IMR-90 (cell line): ENCODE data around the gene NDNF. TPM values are rescaled to one million over a fixed set of nuclear protein-coding genes. Genes with fewer than 3 reads are reported as not detected.

Source experiments
- ATAC-seq: fragments of 200-7000 bp; cut with Tn5 transposase; 2 replicates; pipeline ENCODE4 v1.9.1; 2020; ENCODE audit warnings: low read depth, mild to moderate bottlenecking, moderate library complexity
- BruUV-seq: library from RNA; stranded (reverse); fragments of 400-500 nt; replicated peaks from 2 replicates; lab custom pipeline; 2021; lab: Mats Ljungman, UMichigan
- CTCF ChIA-PET: fragments of 300-600 bp; formaldehyde crosslinking; extraction: SDS; loops from one replicate; lab custom pipeline; 2021; ENCODE audit warnings: antibody characterized with exemption; lab: Yijun Ruan, JAX
- POLR2A ChIA-PET: fragments of 300-600 bp; sonication (Branson Sonifier 250); formaldehyde crosslinking; loops from one replicate; lab custom pipeline; 2022; ENCODE audit warnings: antibody characterized with exemption; ENCODE audit not compliant: unreplicated experiment; lab: Charles Lee
- DNase-seq: peaks from one replicate; pipeline ENCODE4 v3.0.0; 2013
- H2AFZ ChIP-seq: replicated peaks from 2 replicates; pipeline ENCODE3; 2013; ENCODE audit warnings: low read length, mild to moderate bottlenecking; ENCODE audit not compliant: poor library complexity
- H2AK5ac ChIP-seq: 2 replicates; pipeline ENCODE4 v1.6.1; 2013; ENCODE audit warnings: low read depth, low read length, inconsistent platforms
- H2AK9ac ChIP-seq: replicated peaks from 2 replicates; pipeline ENCODE3; 2013; ENCODE audit warnings: mild to moderate bottlenecking, low read depth, low read length, moderate library complexity; ENCODE audit not compliant: poor library complexity
- H2BK120ac ChIP-seq: 2 replicates; pipeline ENCODE4 v1.6.1; 2013; ENCODE audit warnings: low read depth, low read length, inconsistent platforms
- H2BK15ac ChIP-seq: 3 replicates; pipeline ENCODE4 v1.6.1; 2013; ENCODE audit warnings: low read depth, low read length, inconsistent platforms
- H2BK20ac ChIP-seq: 2 replicates; pipeline ENCODE4 v1.6.1; 2013; ENCODE audit warnings: low read depth, mild to moderate bottlenecking, inconsistent platforms, low read length, moderate library complexity
- H2BK5ac ChIP-seq: 2 replicates; pipeline ENCODE4 v1.6.1; 2013; ENCODE audit warnings: mild to moderate bottlenecking, low read depth, low read length, inconsistent platforms; ENCODE audit not compliant: poor library complexity, severe bottlenecking
- H3K14ac ChIP-seq: replicated peaks from 2 replicates; pipeline ENCODE4 v1.6.1; 2013; ENCODE audit warnings: low read depth, low read length, inconsistent platforms
- H3K18ac ChIP-seq: 2 replicates; pipeline ENCODE4 v1.6.1; 2013; ENCODE audit warnings: low read depth, low read length, control low read depth
- H3K23ac ChIP-seq: 2 replicates; pipeline ENCODE4 v1.6.1; 2013; ENCODE audit warnings: low read depth, low read length, inconsistent platforms
- H3K27ac ChIP-seq: 2 replicates; pipeline ENCODE4 v1.5.1; 2013; ENCODE audit warnings: mild to moderate bottlenecking, control low read depth, low read length; ENCODE audit not compliant: insufficient read depth
- H3K27me3 ChIP-seq: 2 replicates; pipeline ENCODE4 v1.6.1; 2013; ENCODE audit warnings: low read length; ENCODE audit not compliant: control insufficient read depth, insufficient read depth
- H3K36me3 ChIP-seq: 2 replicates; pipeline ENCODE4 v1.6.1; 2013; ENCODE audit warnings: low read length, mixed read lengths; ENCODE audit not compliant: control insufficient read depth, insufficient read depth
- H3K4ac ChIP-seq: 2 replicates; pipeline ENCODE4 v1.6.1; 2013; ENCODE audit warnings: low read depth, low read length, inconsistent platforms
- H3K4me1 ChIP-seq: 2 replicates; pipeline ENCODE4 v1.6.1; 2013; ENCODE audit warnings: low read length, mixed read lengths; ENCODE audit not compliant: control insufficient read depth, insufficient read depth
- H3K4me2 ChIP-seq: 2 replicates; pipeline ENCODE4 v1.6.1; 2013; ENCODE audit warnings: low read depth, mild to moderate bottlenecking, control low read depth, low read length, moderate library complexity
- H3K4me3 ChIP-seq: 2 replicates; pipeline ENCODE4 v1.5.1; 2013; ENCODE audit warnings: low read depth, mild to moderate bottlenecking, control low read depth, low read length, moderate library complexity; ENCODE audit not compliant: insufficient read depth
- H3K56ac ChIP-seq: 2 replicates; pipeline ENCODE4 v1.6.1; 2013; ENCODE audit warnings: low read length, inconsistent platforms; ENCODE audit not compliant: insufficient read depth; ENCODE audit errors: extremely low read depth
- H3K79me1 ChIP-seq, 2 experiments: 2 replicates each; pipeline ENCODE4 v1.6.1; 2013; ENCODE audit warnings: low read length in 2 of 2, inconsistent platforms in 1 of 2, low read depth in 1 of 2
- H3K9ac ChIP-seq: 2 replicates; pipeline ENCODE4 v1.6.1; 2013; ENCODE audit warnings: low read depth, low read length, control low read depth
- H3K9me1 ChIP-seq: 2 replicates; pipeline ENCODE4 v1.6.1; 2013; ENCODE audit warnings: low read length, inconsistent platforms; ENCODE audit not compliant: insufficient read depth
- H3K9me3 ChIP-seq: 2 replicates; pipeline ENCODE4 v1.6.1; 2013; ENCODE audit warnings: low read length; ENCODE audit not compliant: control insufficient read depth, insufficient read depth
- H4K20me1 ChIP-seq: 2 replicates; pipeline ENCODE4 v1.6.1; 2013; ENCODE audit warnings: low read length, inconsistent platforms; ENCODE audit not compliant: insufficient read depth
- H4K5ac ChIP-seq: 2 replicates; pipeline ENCODE4 v1.6.1; 2013; ENCODE audit warnings: mild to moderate bottlenecking, low read depth, low read length, control low read depth
- H4K8ac ChIP-seq, 2 experiments: 2 replicates each; pipeline ENCODE4 v1.6.1; 2013; ENCODE audit warnings: low read depth in 2 of 2, low read length in 2 of 2, control low read depth in 1 of 2, inconsistent platforms in 1 of 2
- H4K91ac ChIP-seq: 2 replicates; pipeline ENCODE4 v1.6.1; 2013; ENCODE audit warnings: low read depth, low read length, inconsistent platforms; ENCODE audit not compliant: insufficient read depth
- BHLHE40 ChIP-seq: fragments of 150-350 bp; IDR thresholded peaks from 2 replicates; pipeline ENCODE4 v1.6.1; 2016; ENCODE audit warnings: mild to moderate bottlenecking, low read depth, low read length
- CEBPB ChIP-seq: IDR thresholded peaks from 2 replicates; pipeline ENCODE4 v1.6.1; 2012; ENCODE audit warnings: low read depth, low read length, improper control_type of control experiment
- CHD1 ChIP-seq: IDR thresholded peaks from 2 replicates; pipeline ENCODE4 v1.6.1; 2012; ENCODE audit warnings: low read depth, low read length, improper control_type of control experiment
- CTCF ChIP-seq: conservative IDR thresholded peaks from 2 replicates; pipeline ENCODE4 v1.5.1; 2012; ENCODE audit warnings: mild to moderate bottlenecking, low read depth, low read length, improper control_type of control experiment
- ELK1 ChIP-seq: fragments of 150-350 bp; IDR thresholded peaks from 2 replicates; pipeline ENCODE4 v1.6.1; 2016; ENCODE audit warnings: low read depth, mild to moderate bottlenecking, low read length, moderate library complexity, borderline replicate concordance
- FOS ChIP-seq: fragments of 150-350 bp; IDR thresholded peaks from 2 replicates; pipeline ENCODE4 v1.6.1; 2016; ENCODE audit warnings: low read depth, low read length
- MAFK ChIP-seq: IDR thresholded peaks from 2 replicates; pipeline ENCODE4 v1.6.1; 2012; ENCODE audit warnings: low read depth, low read length, improper control_type of control experiment
- MAZ ChIP-seq: IDR thresholded peaks from 2 replicates; pipeline ENCODE4 v1.6.1; 2012; ENCODE audit warnings: low read depth, mild to moderate bottlenecking, low read length, improper control_type of control experiment, moderate library complexity, borderline replicate concordance
- MXI1 ChIP-seq: IDR thresholded peaks from 2 replicates; pipeline ENCODE4 v1.6.1; 2012; ENCODE audit warnings: low read depth, mild to moderate bottlenecking, low read length, moderate library complexity, borderline replicate concordance
- NFE2L2 ChIP-seq: fragments of 150-350 bp; IDR thresholded peaks from 2 replicates; pipeline ENCODE4 v1.6.1; 2016; ENCODE audit warnings: low read depth, mild to moderate bottlenecking, low read length
- POLR2A ChIP-seq: IDR thresholded peaks from 2 replicates; pipeline ENCODE4 v1.6.1; 2012; ENCODE audit warnings: mild to moderate bottlenecking, low read depth, low read length
- RAD21 ChIP-seq: IDR thresholded peaks from 2 replicates; pipeline ENCODE4 v1.6.1; 2012; ENCODE audit warnings: low read length, improper control_type of control experiment
- RCOR1 ChIP-seq: IDR thresholded peaks from 2 replicates; pipeline ENCODE4 v1.6.1; 2012; ENCODE audit warnings: mild to moderate bottlenecking, low read length, improper control_type of control experiment; ENCODE audit not compliant: insufficient replicate concordance
- RFX5 ChIP-seq: IDR thresholded peaks from 2 replicates; pipeline ENCODE4 v1.8.0; 2012; ENCODE audit warnings: low read depth, mild to moderate bottlenecking, low read length, moderate library complexity
- SMC3 ChIP-seq: fragments of 150-350 bp; IDR thresholded peaks from 2 replicates; pipeline ENCODE4 v1.6.1; 2016; ENCODE audit warnings: low read depth, mild to moderate bottlenecking, antibody characterized with exemption, low read length, moderate library complexity
- USF2 ChIP-seq: fragments of 150-350 bp; IDR thresholded peaks from 2 replicates; pipeline ENCODE4 v1.6.1; 2017; ENCODE audit warnings: mild to moderate bottlenecking, antibody characterized with exemption, low read length, low read depth
- WGBS, 2 experiments: methylation state at CpG; one replicate each; pipeline versions ENCODE4 v1.1.5 to v1.1.7; 2013; ENCODE audit warnings: missing lambda C conversion rate in 2 of 2; ENCODE audit not compliant: insufficient read length in 1 of 2; ENCODE audit errors: extremely low coverage in 2 of 2; 5-methylcytosine and 5-hydroxymethylcytosine counted together
- dilution Hi-C: fragments of 300-500 bp; cut with HindIII; formaldehyde crosslinking; loops from one replicate; pipeline ENCODE4 v1.14.3; 2018; ENCODE audit warnings: low sequenced_read_pairs; ENCODE audit not compliant: unreplicated experiment
- in situ Hi-C: fragments of 300-500 bp; cut with MboI; formaldehyde crosslinking; loops from 3 replicates; pipeline ENCODE4 v1.14.3; 2019; ENCODE audit warnings: low sequenced_read_pairs, inconsistent platforms, mixed read lengths
- intact Hi-C: fragments of 100-400 bp; cut with micrococcal nuclease; formaldehyde crosslinking; loops from 2 replicates; pipeline ENCODE4 v1.10.0; 2022
- polyA plus RNA-seq, 3 experiments: library from polyadenylated mRNA; depleted of rRNA; stranded (reverse); fragments of >200 nt; gene quantifications; 2 replicates each; pipeline ENCODE4 v1.2.3, GENCODE V29; 2012; ENCODE audit warnings: low replicate concordance in 1 of 3
- total RNA-seq: library from RNA; depleted of rRNA; stranded (reverse); fragments of >200 nt; gene quantifications from 2 replicates; pipeline ENCODE4 v1.2.3, GENCODE V29; 2012

The NDNF gene
- total and polyA plus RNA-seq, 2 of the 4 experiments (the other 2 are of a cell fraction), result under 0.01 TPM; not detected in 1

GRCh38 chr4:121071640-121072223, 603 bp downstream of the NDNF start:
- Histone ChIP-seq H2BK20ac (no peak overlapping the region), H3K14ac (no peak overlapping the region), H3K27me3 (peaks cover 56% of the 10 kb centered on the region), H4K91ac (no peak overlapping the region), H3K9me3 (no peaks in the 10 kb centered on the region), H2BK120ac (no peak overlapping the region), H3K4me2 (peak overlapping the region; percentile 92), H2AK9ac (no peak overlapping the region), H3K9ac (no peak overlapping the region), H4K8ac (no peak overlapping the region), H3K4me1 (peaks cover 5% of the 10 kb centered on the region; the same call in 1 of the 2 replicates), H3K4me3 (peak overlapping the region; percentile 39), H3K27ac (no peak overlapping the region), H3K23ac (no peak overlapping the region), H3K79me1 (no peaks in the 10 kb centered on the region), H2BK15ac (no peak overlapping the region), H2AK5ac (no peak overlapping the region), H4K20me1 (no peaks in the 10 kb centered on the region), H3K56ac (no peak overlapping the region), H3K18ac (no peak overlapping the region), H2BK5ac (no peak overlapping the region), H3K36me3 (no peaks in the 10 kb centered on the region), H2AFZ (peak overlapping the region; percentile 79), H3K4ac (no peak overlapping the region), H3K9me1 (no peaks in the 10 kb centered on the region), H4K5ac (no peak overlapping the region)
- in situ Hi-C loops (no loop called here), intact Hi-C loops (no loop called here), dilution Hi-C loops (no loop called here)
- no TSS peak for BruUV-seq
- TF ChIP-seq CTCF, result no peak
- TF ChIP-seq POLR2A, result no peak
- no peak for TF ChIP-seq ELK1
- no peak for TF ChIP-seq MAZ
- no peak for TF ChIP-seq MXI1
- no peak for TF ChIP-seq MAFK
- TF ChIP-seq RFX5, result no peak
- no peak for TF ChIP-seq CEBPB
- TF ChIP-seq RAD21, result no peak
- no peak for TF ChIP-seq USF2
- TF ChIP-seq NFE2L2, result no peak
- TF ChIP-seq SMC3, result no peak
- no peak for TF ChIP-seq RCOR1
- no peak for TF ChIP-seq FOS
- no peak for TF ChIP-seq CHD1
- TF ChIP-seq BHLHE40, result no peak
- ChIA-PET POLR2A (interaction anchor here (0.6 kb wide), 1 partner anchor 1007 kb away, joined by 4 read pairs; no protein-coding TSS in a partner anchor), CTCF (interaction anchor here (0.6 kb wide), 1 partner anchor 795 kb away, joined by 3 read pairs; no protein-coding TSS in a partner anchor)
- no peak for ATAC-seq
- 0% methylated on average over 4 of the region's 34 CpGs; no CpG with 5 or more reads in 1 of the 2 experiments for WGBS, 2 experiments
- DNase-seq, result no peak
